Mesendoderm (in vitro differentiated cells): ENCODE data around the gene STK25.

Experiments used
- DNase-seq: peaks from one replicate; pipeline ENCODE4 v3.0.0; 2013
- H2AK5ac ChIP-seq: 2 replicates; pipeline ENCODE4 v1.6.1; 2013; ENCODE audit warnings: low read length, inconsistent platforms
- H2BK120ac ChIP-seq: 2 replicates; pipeline ENCODE4 v1.6.1; 2013; ENCODE audit warnings: low read depth, mild to moderate bottlenecking, low read length, moderate library complexity, mixed read lengths
- H2BK15ac ChIP-seq: replicated peaks from 2 replicates; pipeline ENCODE4 v1.6.1; 2013; ENCODE audit warnings: low read depth, mild to moderate bottlenecking, moderate library complexity
- H2BK5ac ChIP-seq: 2 replicates; pipeline ENCODE4 v1.6.1; 2013; ENCODE audit warnings: low read length, inconsistent platforms
- H3K18ac ChIP-seq: 2 replicates; pipeline ENCODE4 v1.6.1; 2013; ENCODE audit warnings: mild to moderate bottlenecking, low read length, mixed read lengths
- H3K23ac ChIP-seq: one replicate; pipeline ENCODE4 v1.6.1; 2013; ENCODE audit warnings: low read length
- H3K27ac ChIP-seq: 2 replicates; pipeline ENCODE4 v1.5.1; 2013; ENCODE audit warnings: low read depth, mild to moderate bottlenecking, inconsistent platforms, low read length, moderate library complexity
- H3K27me3 ChIP-seq: 2 replicates; pipeline ENCODE4 v1.6.1; 2013; ENCODE audit warnings: low read length, control low read depth, mild to moderate bottlenecking, inconsistent platforms; ENCODE audit not compliant: insufficient read depth, poor library complexity
- H3K36me3 ChIP-seq: 2 replicates; pipeline ENCODE4 v1.6.1; 2013; ENCODE audit warnings: low read length, inconsistent platforms; ENCODE audit not compliant: control insufficient read depth, insufficient read depth
- H3K4ac ChIP-seq: one replicate; pipeline ENCODE4 v1.6.1; 2013; ENCODE audit warnings: low read depth, mild to moderate bottlenecking, low read length, moderate library complexity
- H3K4me1 ChIP-seq: 2 replicates; pipeline ENCODE4 v1.6.1; 2013; ENCODE audit warnings: low read depth, low read length, inconsistent platforms; ENCODE audit not compliant: control insufficient read depth
- H3K4me2 ChIP-seq: 2 replicates; pipeline ENCODE4 v1.6.1; 2013; ENCODE audit warnings: low read length
- H3K4me3 ChIP-seq: 2 replicates; pipeline ENCODE4 v1.5.1; 2013; ENCODE audit warnings: mild to moderate bottlenecking, low read length
- H3K56ac ChIP-seq: one replicate; pipeline ENCODE4 v1.6.1; 2013; ENCODE audit warnings: low read length
- H3K79me1 ChIP-seq: 2 replicates; pipeline ENCODE4 v1.6.1; 2013; ENCODE audit warnings: low read length, inconsistent platforms
- H3K79me2 ChIP-seq: 2 replicates; pipeline ENCODE4 v1.6.1; 2013; ENCODE audit warnings: mild to moderate bottlenecking, low read length; ENCODE audit not compliant: control insufficient read depth, insufficient read depth
- H3K9ac ChIP-seq: 2 replicates; pipeline ENCODE4 v1.6.1; 2013; ENCODE audit warnings: low read length, inconsistent platforms
- H4K5ac ChIP-seq: one replicate; pipeline ENCODE4 v1.6.1; 2013; ENCODE audit warnings: low read length
- H4K8ac ChIP-seq: one replicate; pipeline ENCODE4 v1.6.1; 2013; ENCODE audit warnings: low read depth, mild to moderate bottlenecking, control low read depth, low read length, moderate library complexity
- WGBS: extraction: QIAGEN DNeasy Blood & Tissue Kit; methylation state at CpG from one replicate; pipeline ENCODE4 v1.1.7; 2013; ENCODE audit warnings: low lambda C conversion rate, missing lambda C conversion rate; ENCODE audit not compliant: insufficient coverage; ENCODE audit errors: extremely low coverage; 5-methylcytosine and 5-hydroxymethylcytosine counted together

STK25 gene

GRCh38 chr2:241553512-241553830 is 45.1 kb upstream of the STK25 start:
- no peaks in the 10 kb centered on the region for H3K36me3 ChIP-seq
- H3K27ac ChIP-seq, result no peak overlapping the region
- DNase-seq, result no peak
- H3K4me1 ChIP-seq, result peaks cover 4% of the 10 kb centered on the region
- no peak overlapping the region for H3K56ac ChIP-seq
- H3K4me2 ChIP-seq, result no peak overlapping the region
- H3K79me1 ChIP-seq, result no peaks in the 10 kb centered on the region
- H4K5ac ChIP-seq, result no peak overlapping the region
- no peak overlapping the region for H3K4me3 ChIP-seq
- no peak overlapping the region for H2BK120ac ChIP-seq
- no CpG with 5 or more reads among the region's 12 CpGs for WGBS
- H2BK5ac ChIP-seq, result no peak overlapping the region
- no peak overlapping the region for H3K9ac ChIP-seq
- H2BK15ac ChIP-seq, result no peak overlapping the region
- no peaks in the 10 kb centered on the region for H3K27me3 ChIP-seq
- no peaks in the 10 kb centered on the region for H3K79me2 ChIP-seq
- no peak overlapping the region for H3K23ac ChIP-seq
- no peak overlapping the region for H3K4ac ChIP-seq
- H4K8ac ChIP-seq, result no peak overlapping the region
- H3K18ac ChIP-seq, result no peak overlapping the region
- H2AK5ac ChIP-seq, result no peak overlapping the region

GRCh38 chr2:241551998-241552737 is 43.8 kb upstream of the STK25 start:
- Histone ChIP-seq H3K4me3 (no peak overlapping the region), H2BK5ac (no peak overlapping the region), H3K56ac (peak overlapping the region; percentile 5), H3K9ac (no peak overlapping the region), H4K8ac (no peak overlapping the region), H3K36me3 (no peaks in the 10 kb centered on the region), H2AK5ac (no peak overlapping the region), H3K27me3 (no peaks in the 10 kb centered on the region), H3K18ac (no peak overlapping the region), H3K4me2 (no peak overlapping the region), H3K79me1 (no peaks in the 10 kb centered on the region), H3K27ac (no peak overlapping the region), H2BK120ac (no peak overlapping the region), H2BK15ac (no peak overlapping the region), H3K4me1 (peaks cover 4% of the 10 kb centered on the region), H3K79me2 (no peaks in the 10 kb centered on the region), H3K23ac (no peak overlapping the region), H4K5ac (no peak overlapping the region), H3K4ac (no peak overlapping the region)
- no CpG with 5 or more reads among the region's 33 CpGs for WGBS
- DNase-seq, result no peak

- Histone ChIP-seq H3K36me3 (no peaks in the 10 kb centered on the region), H3K4ac (no peak overlapping the region), H2BK120ac (no peak overlapping the region), H4K8ac (no peak overlapping the region), H3K4me3 (no peak overlapping the region), H3K4me2 (no peak overlapping the region), H3K79me2 (no peaks in the 10 kb centered on the region), H4K5ac (no peak overlapping the region), H3K4me1 (peaks cover 6% of the 10 kb centered on the region), H2BK5ac (no peak overlapping the region), H2BK15ac (no peak overlapping the region), H3K79me1 (no peaks in the 10 kb centered on the region), H3K56ac (no peak overlapping the region), H2AK5ac (no peak overlapping the region), H3K27ac (no peak overlapping the region), H3K27me3 (no peaks in the 10 kb centered on the region), H3K9ac (no peak overlapping the region), H3K18ac (no peak overlapping the region), H3K23ac (no peak overlapping the region)
- no CpG with 5 or more reads among the region's 12 CpGs for WGBS
- DNase-seq, result no peak
Measured at GRCh38 chr2:241551599-241551997, 43.2 kb upstream of the STK25 start.

GRCh38 chr2:241550616-241551580 is 42.5 kb upstream of the STK25 start:
- H3K56ac ChIP-seq, result no peak overlapping the region
- peaks cover 5% of the 10 kb centered on the region for H3K4me1 ChIP-seq
- no peak overlapping the region for H3K23ac ChIP-seq
- no peak overlapping the region for H4K5ac ChIP-seq
- no peak overlapping the region for H4K8ac ChIP-seq
- H3K18ac ChIP-seq, result no peak overlapping the region
- H3K9ac ChIP-seq, result no peak overlapping the region
- H3K4ac ChIP-seq, result no peak overlapping the region
- no peaks in the 10 kb centered on the region for H3K79me1 ChIP-seq
- no peak overlapping the region for H3K27ac ChIP-seq
- DNase-seq, result no peak
- H3K4me3 ChIP-seq, result no peak overlapping the region
- H3K4me2 ChIP-seq, result no peak overlapping the region
- H3K36me3 ChIP-seq, result no peaks in the 10 kb centered on the region
- H3K27me3 ChIP-seq, result no peaks in the 10 kb centered on the region
- no peak overlapping the region for H2AK5ac ChIP-seq
- no peaks in the 10 kb centered on the region for H3K79me2 ChIP-seq
- no peak overlapping the region for H2BK5ac ChIP-seq
- WGBS, result no CpG with 5 or more reads among the region's 21 CpGs
- H2BK120ac ChIP-seq, result no peak overlapping the region
- H2BK15ac ChIP-seq, result no peak overlapping the region

- no peak overlapping the region for H2AK5ac ChIP-seq
- H3K4me3 ChIP-seq, result no peak overlapping the region
- no peak overlapping the region for H3K9ac ChIP-seq
- no peak overlapping the region for H3K27ac ChIP-seq
- H3K36me3 ChIP-seq, result no peaks in the 10 kb centered on the region
- no peak overlapping the region for H3K4me2 ChIP-seq
- no peak overlapping the region for H4K8ac ChIP-seq
- H2BK5ac ChIP-seq, result no peak overlapping the region
- WGBS, result no CpG with 5 or more reads among the region's 3 CpGs
- H3K56ac ChIP-seq, result peak overlapping the region; percentile 42
- no peak for DNase-seq
- H4K5ac ChIP-seq, result no peak overlapping the region
- peaks cover 1% of the 10 kb centered on the region for H3K4me1 ChIP-seq
- H3K23ac ChIP-seq, result no peak overlapping the region
- H2BK120ac ChIP-seq, result no peak overlapping the region
- no peak overlapping the region for H3K4ac ChIP-seq
- no peak overlapping the region for H2BK15ac ChIP-seq
- H3K79me1 ChIP-seq, result no peaks in the 10 kb centered on the region
- no peaks in the 10 kb centered on the region for H3K27me3 ChIP-seq
- no peaks in the 10 kb centered on the region for H3K79me2 ChIP-seq
- no peak overlapping the region for H3K18ac ChIP-seq
Measured at GRCh38 chr2:241548451-241548835, 40.1 kb upstream of the STK25 start.
